ENCODE data around the gene PBLD.

DNA sequence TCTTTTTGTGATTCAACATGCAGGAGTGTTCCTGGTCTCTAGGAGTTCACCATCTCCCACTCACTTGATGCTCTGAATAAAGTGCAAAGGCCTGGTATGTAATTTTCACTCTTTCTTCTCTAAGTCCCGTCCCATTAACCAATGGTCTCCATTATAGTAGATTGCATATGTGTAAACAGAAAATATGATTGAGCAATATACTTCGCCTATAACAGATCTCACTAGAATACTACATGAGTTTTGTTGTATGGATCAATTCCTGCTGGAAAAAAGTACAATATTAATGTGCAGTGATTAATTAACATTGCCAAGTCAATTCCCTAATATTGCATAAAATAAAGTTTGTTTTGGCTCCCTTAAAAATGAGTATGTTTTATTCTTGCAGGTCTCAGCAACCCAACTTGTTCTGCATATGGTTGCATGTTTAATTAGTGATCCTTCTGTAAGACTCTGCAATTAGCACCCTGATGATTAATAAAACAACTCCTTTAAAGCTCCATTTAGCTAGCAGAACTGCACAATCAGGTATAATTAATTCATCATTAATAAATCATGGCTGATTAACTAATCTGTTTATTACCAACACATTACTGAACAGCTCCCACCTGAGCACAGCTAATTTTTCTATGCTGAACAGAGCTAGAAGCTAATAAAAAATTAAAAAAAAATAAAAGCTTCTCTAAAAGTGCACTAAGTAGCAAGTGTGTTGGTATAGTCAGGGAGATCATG, 63.0 kb downstream of the PBLD start:
- TF ChIP-seq, protein P1, sequence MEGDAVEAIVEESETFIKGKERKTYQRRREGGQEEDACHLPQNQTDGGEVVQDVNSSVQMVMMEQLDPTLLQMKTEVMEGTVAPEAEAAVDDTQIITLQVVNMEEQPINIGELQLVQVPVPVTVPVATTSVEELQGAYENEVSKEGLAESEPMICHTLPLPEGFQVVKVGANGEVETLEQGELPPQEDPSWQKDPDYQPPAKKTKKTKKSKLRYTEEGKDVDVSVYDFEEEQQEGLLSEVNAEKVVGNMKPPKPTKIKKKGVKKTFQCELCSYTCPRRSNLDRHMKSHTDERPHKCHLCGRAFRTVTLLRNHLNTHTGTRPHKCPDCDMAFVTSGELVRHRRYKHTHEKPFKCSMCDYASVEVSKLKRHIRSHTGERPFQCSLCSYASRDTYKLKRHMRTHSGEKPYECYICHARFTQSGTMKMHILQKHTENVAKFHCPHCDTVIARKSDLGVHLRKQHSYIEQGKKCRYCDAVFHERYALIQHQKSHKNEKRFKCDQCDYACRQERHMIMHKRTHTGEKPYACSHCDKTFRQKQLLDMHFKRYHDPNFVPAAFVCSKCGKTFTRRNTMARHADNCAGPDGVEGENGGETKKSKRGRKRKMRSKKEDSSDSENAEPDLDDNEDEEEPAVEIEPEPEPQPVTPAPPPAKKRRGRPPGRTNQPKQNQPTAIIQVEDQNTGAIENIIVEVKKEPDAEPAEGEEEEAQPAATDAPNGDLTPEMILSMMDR (IDR thresholded peaks at IDR 0.05), result no peak
- no peak for TF ChIP-seq POLR2A (IDR thresholded peaks at IDR 0.05)
